T47D (cell line): Measurements from ENCODE around the gene VEPH1.

Experiments used
- DNase-seq, 2 experiments: peaks; one replicate each; pipeline versions ENCODE4 v3.0.0 to v3.0.0-alpha.2; 2011 to 2012; ENCODE audit warnings: low read depth in 1 of 2, low spot score in 1 of 2
- JUND ChIP-seq: IDR thresholded peaks from 2 replicates; pipeline ENCODE4 v1.6.1; 2012; ENCODE audit warnings: low read depth
- in situ Hi-C: cut with HindIII; loops from 2 replicates; pipeline ENCODE4 v1.10.0; 2016; ENCODE audit warnings: low sequenced_read_pairs, low pct_unique_long_range_greater_than_20kb

VEPH1 gene

DNA sequence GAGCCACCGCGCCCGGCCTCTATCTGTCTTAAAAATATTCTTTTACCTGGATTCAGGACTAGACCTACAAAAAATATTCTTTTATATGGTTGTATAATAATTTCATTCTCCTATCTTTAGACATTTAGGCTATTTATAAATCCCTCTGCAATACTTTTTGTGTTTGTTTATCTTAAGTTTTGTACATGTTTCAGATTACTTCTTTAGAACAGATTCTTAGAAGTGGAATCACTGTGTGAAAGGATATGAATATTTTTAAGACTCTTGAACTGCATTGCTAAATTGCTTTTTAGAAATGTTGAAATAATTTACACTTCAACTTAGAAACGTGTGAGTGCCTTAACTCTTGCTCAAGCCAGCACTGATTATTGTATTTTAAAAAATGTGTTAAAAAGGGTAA, 197.8 kb downstream of the VEPH1 start:
- no peak for TF ChIP-seq JUND
- in situ Hi-C loops, result no loop called here
- DNase-seq, result no peak

- in situ Hi-C loops, result no loop called here
- no peak for TF ChIP-seq JUND
- DNase-seq, result no peak
These were observed 201.5 kb downstream of the VEPH1 start for GRCh38 chr3:157301755-157302154.

DNA sequence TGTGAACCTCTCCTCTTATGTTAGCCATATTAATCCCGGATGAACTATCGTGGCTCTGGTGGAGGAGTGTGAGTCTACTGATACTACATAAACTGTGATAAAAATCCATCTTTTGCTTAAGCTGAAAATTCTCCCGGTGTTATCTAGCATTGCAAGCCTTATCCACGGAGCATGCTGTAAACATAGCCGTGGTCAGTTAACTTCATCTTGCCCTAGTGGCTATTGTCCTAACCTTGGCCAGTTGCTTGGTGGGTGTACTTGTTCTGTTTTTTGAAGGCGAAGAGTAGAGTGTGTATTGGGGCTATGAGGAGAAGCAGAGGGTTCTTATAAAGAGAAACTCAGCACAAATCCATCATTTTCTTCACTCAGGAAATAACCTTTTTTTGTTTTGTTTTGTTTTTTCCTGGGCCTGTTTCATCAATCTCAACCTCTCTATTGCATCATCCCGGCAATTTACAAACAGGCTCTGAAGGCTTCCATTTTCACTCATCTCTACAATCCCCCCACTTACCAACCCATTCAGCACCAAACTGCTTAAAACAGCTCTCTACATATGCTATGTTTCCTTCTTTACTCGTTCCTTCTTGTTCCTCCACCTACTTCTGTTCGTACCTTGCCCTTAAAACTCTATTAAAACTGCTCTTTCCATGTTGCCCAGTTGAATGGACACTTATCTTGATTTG, 202.1 kb downstream of the VEPH1 start:
- no peak for DNase-seq
- in situ Hi-C loops, result no loop called here
- no peak for TF ChIP-seq JUND

GRCh38 chr3:157300094-157300493, 203.1 kb downstream of the VEPH1 start:
- no peak for TF ChIP-seq JUND
- DNase-seq, result no peak
- in situ Hi-C loops, result no loop called here

GRCh38 chr3:157297328-157297915, 205.8 kb downstream of the VEPH1 start:
- in situ Hi-C loops, result no loop called here
- no peak for DNase-seq
- TF ChIP-seq JUND, result no peak

DNA sequence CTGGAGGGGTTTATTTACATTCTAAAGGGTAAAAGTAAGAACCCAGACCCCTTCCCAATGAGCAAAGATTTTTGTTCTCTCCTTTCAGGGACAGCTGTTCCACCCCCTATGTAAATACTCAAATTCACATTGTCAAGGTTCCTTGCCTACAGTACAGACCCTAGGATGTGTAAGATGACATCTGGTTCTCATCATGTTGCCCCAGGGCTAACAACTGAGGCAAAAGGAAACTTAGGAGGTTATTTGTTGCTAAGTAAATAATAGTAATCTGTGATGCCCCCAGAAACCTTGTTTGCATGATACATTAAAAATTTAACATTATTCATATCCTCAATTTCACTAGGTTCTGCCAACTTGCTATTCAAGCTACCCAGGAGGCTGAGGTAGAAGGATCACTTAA, 208.3 kb downstream of the VEPH1 start:
- in situ Hi-C loops, result no loop called here
- DNase-seq, result no peak

GRCh38 chr3:157294491-157294890, 208.7 kb downstream of the VEPH1 start:
- no peak for TF ChIP-seq JUND
- in situ Hi-C loops, result no loop called here
- DNase-seq, result no peak

More for the DNA sequence above, 208.3 kb downstream of the VEPH1 start:
- no peak for TF ChIP-seq JUND

GRCh38 chr3:157290766-157291165, 212.4 kb downstream of the VEPH1 start:
- DNase-seq, result no peak
- in situ Hi-C loops, result no loop called here
- TF ChIP-seq JUND, result no peak

DNA sequence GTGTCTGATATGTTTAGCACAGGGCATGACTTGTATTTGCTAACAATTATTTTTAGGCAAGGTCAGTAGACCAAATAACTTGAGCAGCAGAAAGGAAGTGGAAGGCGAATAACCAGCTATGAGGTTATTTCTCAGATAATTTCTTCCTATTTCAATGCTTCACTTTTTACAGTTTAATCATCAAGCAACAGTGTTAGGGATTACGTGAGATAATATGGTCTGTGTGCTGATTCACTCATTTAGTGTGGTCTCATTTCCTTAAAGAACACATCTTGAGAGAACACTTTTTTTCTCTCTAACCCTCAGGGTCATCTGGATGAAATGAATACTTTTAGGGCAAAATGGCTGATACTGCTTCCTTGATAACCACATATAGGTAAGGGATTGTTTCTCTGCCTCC, 217.2 kb downstream of the VEPH1 start:
- TF ChIP-seq JUND, result no peak
- DNase-seq, result no peak
- in situ Hi-C loops, result no loop called here

DNA sequence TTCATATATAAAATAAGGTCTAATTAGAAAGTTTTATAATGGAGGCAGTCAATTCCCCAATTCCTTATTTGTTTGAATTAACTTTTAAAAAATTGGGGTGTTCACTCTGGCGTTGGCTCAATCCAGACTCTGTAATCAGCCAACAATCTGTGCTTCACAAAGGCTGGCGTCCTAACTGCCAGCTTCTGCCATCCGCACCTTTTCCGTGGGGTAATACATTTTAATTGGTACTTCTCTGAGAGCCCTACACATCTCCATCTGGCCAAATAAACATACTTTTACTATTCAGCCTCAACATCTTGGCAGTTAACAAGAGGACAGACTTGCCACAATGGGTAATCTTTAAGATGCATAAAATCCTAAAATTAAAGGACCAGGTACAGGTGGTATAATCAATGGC, 218.1 kb downstream of the VEPH1 start:
- TF ChIP-seq JUND, result no peak
- DNase-seq, result no peak
- in situ Hi-C loops, result no loop called here

DNA sequence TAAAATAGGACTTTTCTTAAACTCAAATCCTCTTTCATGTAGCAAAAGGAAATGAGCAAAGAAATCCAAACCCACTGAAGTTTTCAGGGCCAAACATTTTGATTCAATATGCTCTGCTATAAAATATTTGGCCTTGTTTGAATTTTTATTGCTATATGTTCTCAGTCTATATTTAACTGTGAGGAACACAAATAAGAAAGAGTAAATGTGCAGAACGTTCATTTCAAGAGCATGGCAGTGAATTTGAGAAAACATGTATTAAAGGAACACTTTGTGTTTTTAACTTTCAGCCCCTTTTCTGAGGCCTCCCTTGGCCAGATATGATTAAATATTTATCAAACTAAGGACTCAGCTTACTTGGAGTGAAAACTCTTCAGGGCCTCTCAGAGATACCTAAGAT, 218.5 kb downstream of the VEPH1 start:
- TF ChIP-seq JUND, result no peak
- DNase-seq, result no peak
- in situ Hi-C loops, result no loop called here

- in situ Hi-C loops, result no loop called here
- TF ChIP-seq JUND, result no peak
- no peak for DNase-seq
These were observed 220.7 kb downstream of the VEPH1 start for GRCh38 chr3:157282261-157283191.

- in situ Hi-C loops, result no loop called here
- no peak for DNase-seq
- TF ChIP-seq JUND, result no peak
These were observed 222.4 kb downstream of the VEPH1 start for GRCh38 chr3:157280786-157281185.
